HK-2 (cell line): ENCODE data around the gene KLHL3.
"Not testable (repeated sequence)": the region's sequence is repeated elsewhere in the genome, so short reads cannot be mapped to it uniquely, and the experiment has no call there.

Experiments used
- DNase-seq: peaks from one replicate; pipeline ENCODE4 v3.0.0-alpha.2; 2018; ENCODE audit not compliant: unreplicated experiment

KLHL3 gene

GRCh38 chr5:137668637-137669036 is 67.3 kb downstream of the KLHL3 start:
- DNase-seq = no peak

GRCh38 chr5:137667341-137667740 is 68.5 kb downstream of the KLHL3 start:
- DNase-seq = no peak

- DNase-seq = no peak
Observed at GRCh38 chr5:137666901-137667300, 69.0 kb downstream of the KLHL3 start.

- no peak for DNase-seq
Observed at GRCh38 chr5:137666461-137666850, 69.4 kb downstream of the KLHL3 start.

- DNase-seq = no peak
Observed at GRCh38 chr5:137665678-137666460, 70.0 kb downstream of the KLHL3 start.

- peak; percentile 28 for DNase-seq
Observed at GRCh38 chr5:137660349-137660817, 75.5 kb downstream of the KLHL3 start.

GRCh38 chr5:137659209-137659608 is 76.7 kb downstream of the KLHL3 start:
- no peak for DNase-seq

- no peak for DNase-seq
Observed at GRCh38 chr5:137658324-137658723, 77.6 kb downstream of the KLHL3 start.

- no peak for DNase-seq
Observed at GRCh38 chr5:137657073-137657472, 78.8 kb downstream of the KLHL3 start.

GRCh38 chr5:137656558-137656957 is 79.3 kb downstream of the KLHL3 start:
- DNase-seq = no peak

- DNase-seq = no peak
Observed at GRCh38 chr5:137651022-137651421, 84.9 kb downstream of the KLHL3 start.

GRCh38 chr5:137649228-137649935 is 86.5 kb downstream of the KLHL3 start:
- DNase-seq = no peak

- no peak for DNase-seq
Observed at GRCh38 chr5:137648361-137648760, 87.5 kb downstream of the KLHL3 start.

- no peak for DNase-seq
Observed at GRCh38 chr5:137647401-137647800, 88.5 kb downstream of the KLHL3 start.

GRCh38 chr5:137646761-137647160 is 89.1 kb downstream of the KLHL3 start:
- no peak for DNase-seq

GRCh38 chr5:137643081-137643480 is 92.8 kb downstream of the KLHL3 start:
- DNase-seq = not testable (repeated sequence)

- no peak for DNase-seq
Observed at GRCh38 chr5:137642091-137642490, 93.8 kb downstream of the KLHL3 start.

- DNase-seq = no peak
Observed at GRCh38 chr5:137641148-137641547, 94.7 kb downstream of the KLHL3 start.

- no peak for DNase-seq
Observed at GRCh38 chr5:137639645-137640044, 96.2 kb downstream of the KLHL3 start.

GRCh38 chr5:137638841-137639240 is 97.0 kb downstream of the KLHL3 start:
- no peak for DNase-seq

GRCh38 chr5:137636830-137637714 is 98.8 kb downstream of the KLHL3 start:
- DNase-seq = no peak

GRCh38 chr5:137636099-137636498 is 99.8 kb downstream of the KLHL3 start:
- no peak for DNase-seq
